GM12892 (cell line): ENCODE results near the gene HERC2.
"Not testable (repeated sequence)": the region's sequence is repeated elsewhere in the genome, so short reads cannot be mapped to it uniquely, and the experiment has no call there.

Experiments
- POLR2AphosphoS5 ChIP-seq: IDR thresholded peaks from 2 replicates; pipeline ENCODE4 v1.6.1; 2011; ENCODE audit warnings: low read depth, low read length, control low read depth
- TAF1 ChIP-seq: IDR thresholded peaks from 2 replicates; pipeline ENCODE4 v1.6.1; 2011; ENCODE audit warnings: low read depth, mild to moderate bottlenecking, control low read depth, low read length, borderline replicate concordance

DNA sequence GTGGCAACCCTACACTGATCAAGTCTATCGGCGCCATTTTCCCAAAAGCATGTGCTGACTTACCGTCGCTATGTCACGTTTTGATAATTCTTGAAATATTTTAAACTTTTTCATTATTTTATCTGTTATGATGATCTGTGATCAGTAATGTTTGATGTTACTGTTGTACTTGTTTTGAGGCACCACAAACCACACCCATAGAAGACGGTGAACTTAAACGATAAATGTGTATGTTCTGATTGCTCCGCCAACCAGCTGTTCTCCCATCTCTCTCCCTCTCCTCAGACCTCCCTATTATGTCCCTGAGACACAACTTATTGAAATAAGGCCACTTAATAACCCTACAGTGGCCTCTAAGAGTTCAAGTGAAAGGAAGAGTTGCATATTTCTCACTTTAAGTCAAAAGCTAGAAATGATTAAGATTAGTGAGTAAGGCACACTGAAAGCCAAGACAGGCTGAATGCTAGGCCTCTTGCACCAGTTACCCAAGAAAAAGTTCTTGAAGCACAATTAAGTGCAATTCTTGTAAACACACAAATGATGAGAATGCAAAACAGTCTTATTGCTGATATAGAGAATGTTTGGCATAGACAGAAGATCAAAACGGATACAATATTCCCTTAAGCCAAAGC, 184.5 kb downstream of the HERC2 start:
- not testable (repeated sequence) for TF ChIP-seq TAF1, POLR2AphosphoS5
